Measurements from ENCODE around the gene DCDC2.

DNA sequence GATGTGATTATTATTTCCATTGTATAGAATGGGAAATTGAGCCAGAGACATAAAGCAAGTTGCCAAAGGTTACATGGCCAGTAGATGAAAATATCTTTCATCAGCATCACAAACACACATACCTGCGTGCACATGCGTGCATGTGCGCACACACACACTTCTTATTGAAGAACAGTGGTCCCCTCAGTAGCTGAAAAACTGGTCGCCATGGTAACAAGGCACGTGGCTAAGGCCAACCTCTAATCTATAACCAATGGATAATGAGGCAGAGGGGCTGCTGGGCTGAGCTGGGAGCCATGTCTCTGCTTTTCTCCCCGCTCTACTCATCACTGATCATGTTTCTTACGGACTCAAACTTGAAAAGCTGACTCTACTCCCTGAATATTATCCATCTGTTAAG, 171.5 kb downstream of the DCDC2 start:
- TF ChIP-seq, protein P1, sequence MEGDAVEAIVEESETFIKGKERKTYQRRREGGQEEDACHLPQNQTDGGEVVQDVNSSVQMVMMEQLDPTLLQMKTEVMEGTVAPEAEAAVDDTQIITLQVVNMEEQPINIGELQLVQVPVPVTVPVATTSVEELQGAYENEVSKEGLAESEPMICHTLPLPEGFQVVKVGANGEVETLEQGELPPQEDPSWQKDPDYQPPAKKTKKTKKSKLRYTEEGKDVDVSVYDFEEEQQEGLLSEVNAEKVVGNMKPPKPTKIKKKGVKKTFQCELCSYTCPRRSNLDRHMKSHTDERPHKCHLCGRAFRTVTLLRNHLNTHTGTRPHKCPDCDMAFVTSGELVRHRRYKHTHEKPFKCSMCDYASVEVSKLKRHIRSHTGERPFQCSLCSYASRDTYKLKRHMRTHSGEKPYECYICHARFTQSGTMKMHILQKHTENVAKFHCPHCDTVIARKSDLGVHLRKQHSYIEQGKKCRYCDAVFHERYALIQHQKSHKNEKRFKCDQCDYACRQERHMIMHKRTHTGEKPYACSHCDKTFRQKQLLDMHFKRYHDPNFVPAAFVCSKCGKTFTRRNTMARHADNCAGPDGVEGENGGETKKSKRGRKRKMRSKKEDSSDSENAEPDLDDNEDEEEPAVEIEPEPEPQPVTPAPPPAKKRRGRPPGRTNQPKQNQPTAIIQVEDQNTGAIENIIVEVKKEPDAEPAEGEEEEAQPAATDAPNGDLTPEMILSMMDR (conservative IDR thresholded peaks at IDR 0.05; ENCODE audit: low read length): no peak
- TF ChIP-seq EZH2phosphoT487 (IDR thresholded peaks at IDR 0.05; ENCODE audit: borderline replicate concordance, low read depth, low read length): no peak
